ENCODE results near the gene BPI.
"Not testable (repeated sequence)": the region's sequence is repeated elsewhere in the genome, so short reads cannot be mapped to it uniquely, and the experiment has no call there.

BPI gene

GRCh38 chr20:38303908-38304379, at the start of gene BPI:
Gene BPI, plus strand, starts transcription at chr20:38304156. Its CDS starts 68 bp downstream, at chr20:38304224.
- DNase-seq (ENCODE audit: low spot score) = peak; percentile 25

GRCh38 chr20:38254621-38255020, 49.3 kb upstream of the BPI start:
- not testable (repeated sequence) for DNase-seq (ENCODE audit: low spot score)

GRCh38 chr20:38255393-38255792, 48.6 kb upstream of the BPI start:
- no peak for DNase-seq (ENCODE audit: low spot score)

- DNase-seq (ENCODE audit: low spot score) = no peak
Measured at GRCh38 chr20:38256021-38256420, 47.9 kb upstream of the BPI start.

- DNase-seq (ENCODE audit: low spot score) = no peak
Measured at GRCh38 chr20:38256966-38257365, 47.0 kb upstream of the BPI start.

GRCh38 chr20:38258545-38259215, 45.3 kb upstream of the BPI start:
- no peak for DNase-seq (ENCODE audit: low spot score)

GRCh38 chr20:38260025-38260377, 44.0 kb upstream of the BPI start:
- DNase-seq (ENCODE audit: low spot score) = peak; percentile 54

GRCh38 chr20:38260378-38261053, 43.4 kb upstream of the BPI start, which contains the start of gene KIAA1755:
Gene KIAA1755, minus strand, starts transcription at chr20:38260735. Its CDS starts 235 bp downstream, at chr20:38260500.
- DNase-seq (ENCODE audit: low spot score) = peak; percentile 84

GRCh38 chr20:38261054-38261390, 42.9 kb upstream of the BPI start:
- no peak for DNase-seq (ENCODE audit: low spot score)

GRCh38 chr20:38262931-38263330, 41.0 kb upstream of the BPI start:
- no peak for DNase-seq (ENCODE audit: low spot score)

GRCh38 chr20:38266426-38266825, 37.5 kb upstream of the BPI start:
- DNase-seq (ENCODE audit: low spot score) = no peak

GRCh38 chr20:38267296-38267695, 36.7 kb upstream of the BPI start:
- DNase-seq (ENCODE audit: low spot score) = no peak

- no peak for DNase-seq (ENCODE audit: low spot score)
Measured at GRCh38 chr20:38267901-38268514, 35.9 kb upstream of the BPI start.

- no peak for DNase-seq (ENCODE audit: low spot score)
Measured at GRCh38 chr20:38269040-38269439, 34.9 kb upstream of the BPI start.

- no peak for DNase-seq (ENCODE audit: low spot score)
Measured at GRCh38 chr20:38269715-38270114, 34.2 kb upstream of the BPI start.

- no peak for DNase-seq (ENCODE audit: low spot score)
Measured at GRCh38 chr20:38270869-38271605, 32.9 kb upstream of the BPI start.

GRCh38 chr20:38271608-38272120, 32.3 kb upstream of the BPI start:
- no peak for DNase-seq (ENCODE audit: low spot score)

- no peak for DNase-seq (ENCODE audit: low spot score)
Measured at GRCh38 chr20:38272398-38272797, 31.6 kb upstream of the BPI start.

GRCh38 chr20:38272961-38273360, 31.0 kb upstream of the BPI start:
- no peak for DNase-seq (ENCODE audit: low spot score)

- no peak for DNase-seq (ENCODE audit: low spot score)
Measured at GRCh38 chr20:38275815-38276550, 28.0 kb upstream of the BPI start.

- no peak for DNase-seq (ENCODE audit: low spot score)
Measured at GRCh38 chr20:38277285-38277684, 26.7 kb upstream of the BPI start.

GRCh38 chr20:38277691-38278090, 26.3 kb upstream of the BPI start:
- no peak for DNase-seq (ENCODE audit: low spot score)
